Sigmoid colon (tissue), 7 donors: Measurements from ENCODE around the gene XKR7. TPM values are rescaled to one million over a fixed set of nuclear protein-coding genes. Genes with fewer than 3 reads are reported as not detected.

ENCODE experiments used
- DNase-seq: peaks from one replicate; pipeline ENCODE4 v3.0.0-alpha.2; 2019
- H3K27ac ChIP-seq, 4 donors: fragments of 200-600 bp; sonication (generic); one replicate each; pipeline ENCODE4 v1.5.1; 2016 to 2019; ENCODE audit warnings: mild to moderate bottlenecking in 1 of 4
- H3K27me3 ChIP-seq, 3 donors: fragments of 200-600 bp; sonication (generic); one replicate each; pipeline ENCODE4 v1.5.1; 2019; ENCODE audit warnings: mild to moderate bottlenecking in 1 of 3
- H3K36me3 ChIP-seq, 4 donors: fragments of 200-600 bp; sonication (generic); one replicate each; pipeline ENCODE4 v1.5.1; 2016 to 2019
- H3K4me1 ChIP-seq, 4 donors: fragments of 200-600 bp; sonication (generic); one replicate each; pipeline ENCODE4 v1.5.1; 2017 to 2019
- H3K4me3 ChIP-seq, 4 donors: fragments of 200-600 bp; sonication (generic); one replicate each; pipeline ENCODE4 v1.5.1; 2017 to 2019; ENCODE audit warnings: mild to moderate bottlenecking in 2 of 4, moderate library complexity in 1 of 4
- H3K9me3 ChIP-seq, 4 donors: fragments of 200-600 bp in 3 of 4; sonication (generic) in 3 of 4; one replicate each; pipeline versions ENCODE4 v1.5.1 to v1.6.1; 2013 to 2019
- CTCF ChIP-seq, 4 experiments: fragments of 450-650 bp in 3 of 4; fragments of 200-600 bp in 1 of 4; IDR thresholded peaks; one replicate each; pipeline ENCODE4 v1.5.1; 2016 to 2019; ENCODE audit warnings: antibody characterized with exemption in 4 of 4, mild to moderate bottlenecking in 3 of 4, moderate library complexity in 2 of 4
- EP300 ChIP-seq, 4 donors: sonication (generic); formaldehyde crosslinking; IDR thresholded peaks; one replicate each; pipeline ENCODE4 v1.6.1; 2017; ENCODE audit warnings: antibody characterized with exemption in 4 of 4
- POLR2A ChIP-seq, 2 donors: fragments of 450-650 bp; IDR thresholded peaks; one replicate each; pipeline ENCODE4 v1.6.1; 2016; ENCODE audit warnings: antibody characterized with exemption in 2 of 2, mild to moderate bottlenecking in 2 of 2, moderate library complexity in 2 of 2
- POLR2AphosphoS5 ChIP-seq, 4 donors: sonication (generic); formaldehyde crosslinking; IDR thresholded peaks; one replicate each; pipeline ENCODE4 v1.6.1; 2017; ENCODE audit warnings: antibody characterized with exemption in 4 of 4
- WGBS, 2 donors: extraction: QIAGEN DNeasy Blood & Tissue Kit; methylation state at CpG; one replicate each; pipeline ENCODE4 v1.1.7; 2013; 5-methylcytosine and 5-hydroxymethylcytosine counted together
- intact Hi-C: fragments of 100-400 bp; cut with DNase I; formaldehyde crosslinking; loops from one replicate; pipeline ENCODE4 v1.15.1; 2023
- polyA plus RNA-seq, 3 donors: library from polyadenylated mRNA; stranded (reverse); fragments of 200-250 nt; gene quantifications; one replicate each; pipeline ENCODE4 v1.2.3, GENCODE V29; 2013
- total RNA-seq, 4 donors: library from RNA; depleted of rRNA; stranded (reverse); fragments of >200 nt; gene quantifications; one replicate each; pipeline ENCODE4 v1.1.0, GENCODE V29; 2016
- donor health status: healthy with polysubstance abuse.
- donor health status: Bipolar disorder and iron deficiency.
- donor health status: healthy.

Gene XKR7
- total and polyA plus RNA-seq, 7 donors, result under 0.01 to 0.15 (median 0.14) TPM; not detected in 4

DNA sequence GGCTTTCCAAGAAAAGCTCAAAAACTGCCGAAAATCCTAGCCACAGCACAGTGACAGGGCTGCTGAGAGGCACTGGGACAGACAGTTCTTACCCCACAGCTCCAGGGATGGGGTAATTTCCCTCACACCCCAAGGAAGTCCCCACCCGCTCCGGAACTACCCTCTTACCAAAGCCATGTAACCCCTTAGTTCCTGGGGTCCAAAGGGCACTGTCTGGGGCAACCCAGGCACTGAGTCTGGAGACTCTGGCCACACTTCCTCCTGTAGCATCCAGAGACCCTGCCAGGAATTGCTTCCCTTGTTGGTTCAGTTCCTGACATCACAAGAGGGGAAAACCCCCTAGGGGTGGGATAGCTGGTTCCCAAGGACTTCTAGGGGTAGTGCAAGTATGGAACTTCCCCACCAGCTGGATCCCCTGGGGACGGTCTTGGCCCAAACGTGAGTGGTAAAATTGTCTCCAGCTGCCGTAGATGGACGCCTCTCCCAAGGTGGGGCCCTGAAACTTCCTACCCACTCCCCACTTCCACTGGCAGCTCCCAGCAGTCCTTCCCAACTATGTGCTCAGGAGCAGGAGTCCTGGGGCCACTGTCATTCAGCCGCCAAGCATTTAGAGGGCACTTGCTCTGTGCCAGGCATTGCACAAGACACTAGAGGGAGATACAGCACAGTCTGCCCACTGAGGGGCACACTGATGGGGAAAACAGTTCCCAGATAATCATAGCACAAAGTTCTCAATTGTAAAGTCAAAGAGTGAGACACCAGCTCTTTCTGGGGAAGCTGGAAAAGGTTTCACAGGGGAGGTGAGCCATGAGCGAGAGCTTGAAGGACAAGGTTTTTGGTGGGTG is 66.9 kb downstream of the XKR7 start:
- peaks cover 0 to 10% (median 8%) of the 10 kb centered on the region in 4 donors for H3K4me1 ChIP-seq
- TF ChIP-seq CTCF (IDR thresholded peaks at IDR 0.05) (no peak), EP300 (IDR thresholded peaks at IDR 0.05) (no peak), POLR2AphosphoS5 (IDR thresholded peaks at IDR 0.05) (no peak), POLR2A (IDR thresholded peaks at IDR 0.05) (no peak)
- H3K9me3 ChIP-seq, result no peaks in the 10 kb centered on the region
- intact Hi-C loops, result loop anchor here (5.0 kb wide), 1 partner anchor 183 kb away; no protein-coding TSS in a partner anchor
- H3K27me3 ChIP-seq, result peaks cover 10 to 80% (median 39%) of the 10 kb centered on the region in 3 donors
- no peak overlapping the region for H3K4me3 ChIP-seq
- H3K36me3 ChIP-seq, result no peaks in the 10 kb centered on the region
- no peak overlapping the region for H3K27ac ChIP-seq
- DNase-seq, result no peak
- 38 to 51% methylated on average over 9 of the region's 9 CpGs for WGBS, 2 donors

DNA sequence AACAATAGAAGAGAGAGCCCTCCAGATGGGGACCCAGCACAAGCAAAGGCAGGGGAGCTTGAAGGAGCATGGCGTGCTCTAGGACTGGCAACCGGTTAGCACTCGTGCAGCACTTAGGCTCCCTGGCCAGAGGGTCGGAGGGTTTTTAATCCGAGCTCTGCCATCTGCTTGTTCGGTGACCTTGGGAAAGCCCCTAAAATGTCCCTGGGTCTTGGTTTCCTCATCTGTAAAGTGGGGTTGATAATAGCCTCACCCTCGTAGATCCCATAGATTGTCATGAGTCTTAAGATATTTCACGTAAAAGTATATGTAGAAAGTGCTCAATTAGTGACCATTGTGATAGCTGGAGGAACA is 67.5 kb downstream of the XKR7 start:
- no peak overlapping the region for H3K27ac ChIP-seq
- 77 to 82% methylated on average over 8 of the region's 8 CpGs for WGBS, 2 donors
- DNase-seq, result no peak
- H3K4me3 ChIP-seq, result no peak overlapping the region
- peaks cover 0 to 10% (median 8%) of the 10 kb centered on the region in 4 donors for H3K4me1 ChIP-seq
- intact Hi-C loops, result no loop called here
- H3K27me3 ChIP-seq, result peaks cover 10 to 82% (median 39%) of the 10 kb centered on the region in 3 donors
- TF ChIP-seq POLR2AphosphoS5 (IDR thresholded peaks at IDR 0.05) (no peak), CTCF (IDR thresholded peaks at IDR 0.05) (no peak), EP300 (IDR thresholded peaks at IDR 0.05) (no peak), POLR2A (IDR thresholded peaks at IDR 0.05) (no peak)
- no peaks in the 10 kb centered on the region for H3K9me3 ChIP-seq
- no peaks in the 10 kb centered on the region for H3K36me3 ChIP-seq

DNA sequence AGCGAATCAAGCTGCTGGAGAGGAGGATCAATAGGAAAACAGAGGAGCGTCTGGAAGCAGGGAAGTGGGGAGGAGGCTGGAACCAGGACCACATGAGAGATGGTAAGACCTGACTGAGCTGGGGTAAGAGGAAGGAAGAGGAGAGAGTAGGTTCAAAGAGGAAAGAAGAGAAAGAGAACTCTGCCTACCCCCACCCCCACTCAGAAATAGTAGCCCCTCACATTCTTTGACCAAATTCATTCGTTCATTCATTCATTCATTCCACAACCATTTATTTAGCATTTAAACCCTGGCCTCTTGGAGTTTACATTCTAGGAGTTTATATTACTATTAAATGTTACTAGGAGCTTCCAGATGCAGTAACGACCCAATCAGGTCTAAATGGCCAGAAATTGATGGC is 68.3 kb downstream of the XKR7 start:
- WGBS, 2 donors, result 31 to 53% methylated on average over 4 of the region's 4 CpGs
- intact Hi-C loops, result no loop called here
- peaks cover 10 to 78% (median 31%) of the 10 kb centered on the region in 3 donors for H3K27me3 ChIP-seq
- no peak for TF ChIP-seq EP300 (IDR thresholded peaks at IDR 0.05)
- TF ChIP-seq POLR2A (IDR thresholded peaks at IDR 0.05), result no peak
- TF ChIP-seq CTCF (IDR thresholded peaks at IDR 0.05), result no peak
- TF ChIP-seq POLR2AphosphoS5 (IDR thresholded peaks at IDR 0.05), result no peak
- DNase-seq, result no peak
- peaks cover 0 to 6% (median 3%) of the 10 kb centered on the region in 4 donors for H3K4me1 ChIP-seq
- no peak overlapping the region for H3K27ac ChIP-seq
- H3K4me3 ChIP-seq, result no peak overlapping the region
- H3K9me3 ChIP-seq, result no peaks in the 10 kb centered on the region
- no peaks in the 10 kb centered on the region for H3K36me3 ChIP-seq

DNA sequence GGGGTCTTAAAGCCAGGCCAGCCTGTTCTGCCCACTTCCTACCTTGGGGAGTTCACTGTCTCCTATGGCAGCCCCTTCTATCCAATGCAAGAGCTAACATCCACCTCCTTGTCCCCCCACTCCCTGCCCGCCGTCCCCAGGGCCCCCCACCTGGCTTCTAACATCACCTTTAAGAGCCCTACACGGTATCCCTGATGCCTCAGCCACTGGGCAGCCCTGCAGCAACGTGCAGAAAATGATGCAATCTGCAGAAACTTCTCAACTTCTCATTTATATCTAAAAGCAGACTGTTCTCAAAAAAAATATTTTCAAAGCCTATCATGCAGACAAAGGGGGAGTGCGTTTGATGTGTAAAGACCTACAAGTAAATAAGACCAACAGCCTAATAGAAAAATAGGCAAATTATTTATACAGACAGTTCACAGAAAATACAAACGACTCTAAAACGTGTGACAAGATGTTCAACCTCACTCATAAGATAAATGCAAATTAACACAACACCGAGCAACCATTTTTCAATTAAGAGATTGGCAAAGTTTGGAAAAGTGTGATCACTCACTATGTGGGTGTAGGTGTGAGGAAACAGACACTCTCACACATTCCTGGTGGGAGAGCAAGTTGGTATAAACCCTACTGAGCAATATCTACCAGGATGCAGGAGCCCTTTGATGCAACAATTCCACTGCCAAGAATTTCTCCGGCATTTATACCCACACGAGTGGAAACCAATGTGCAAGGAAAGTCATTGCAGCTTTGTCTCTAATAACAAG is 69.0 kb downstream of the XKR7 start:
- H3K36me3 ChIP-seq, result no peaks in the 10 kb centered on the region
- TF ChIP-seq POLR2AphosphoS5 (IDR thresholded peaks at IDR 0.05) (no peak), CTCF (IDR thresholded peaks at IDR 0.05) (no peak), EP300 (IDR thresholded peaks at IDR 0.05) (no peak), POLR2A (IDR thresholded peaks at IDR 0.05) (no peak)
- DNase-seq, result no peak
- intact Hi-C loops, result no loop called here
- peaks cover 7 to 74% (median 27%) of the 10 kb centered on the region in 3 donors for H3K27me3 ChIP-seq
- no peaks in the 10 kb centered on the region for H3K9me3 ChIP-seq
- WGBS, 2 donors, result 55 to 70% methylated on average over 10 of the region's 10 CpGs
- H3K4me3 ChIP-seq, result no peak overlapping the region
- no peak overlapping the region for H3K27ac ChIP-seq
- H3K4me1 ChIP-seq, result no peaks in the 10 kb centered on the region
